AG04449 (cell line): ENCODE data around the gene BASP1.

Source experiments
- CTCF ChIA-PET: fragments of 350-600 bp; formaldehyde crosslinking; extraction: SDS; loops from one replicate; lab custom pipeline; 2021; ENCODE audit warnings: antibody characterized with exemption; lab: Yijun Ruan, JAX
- POLR2A ChIA-PET: fragments of 400-600, 350-600 bp; formaldehyde crosslinking; extraction: SDS; loops from one replicate; lab custom pipeline; 2020; ENCODE audit warnings: antibody characterized with exemption, inconsistent platforms; lab: Yijun Ruan, JAX
- DNase-seq: peaks from one replicate; pipeline ENCODE4 v3.0.0-alpha.2; 2010; ENCODE audit warnings: low read depth, low spot score
- H3K4me3 ChIP-seq: 2 replicates; pipeline ENCODE4 v1.5.1; 2011; ENCODE audit warnings: low read depth, mild to moderate bottlenecking, control low read depth, low read length
- CTCF ChIP-seq: IDR thresholded peaks from one replicate; pipeline ENCODE4 v1.5.1; 2011; ENCODE audit warnings: mild to moderate bottlenecking, moderate library complexity, low read length, control low read depth, inconsistent platforms; ENCODE audit not compliant: insufficient read depth; ENCODE audit errors: missing control alignments

Gene BASP1

GRCh38 chr5:17227868-17228267 is 10.4 kb downstream of the BASP1 start:
- ChIA-PET CTCF (interaction anchor here (2.3 kb wide), 1 partner anchor 12 kb away, joined by 8 read pairs; no protein-coding TSS in a partner anchor), POLR2A (no interaction called here)
- H3K4me3 ChIP-seq: no peak overlapping the region
- no peak for DNase-seq
- TF ChIP-seq CTCF: no peak

GRCh38 chr5:17228821-17229291 is 11.4 kb downstream of the BASP1 start:
- no peak for TF ChIP-seq CTCF
- ChIA-PET POLR2A (no interaction called here), CTCF (no interaction called here)
- no peak for DNase-seq
- H3K4me3 ChIP-seq: no peak overlapping the region

GRCh38 chr5:17229313-17229712 is 11.9 kb downstream of the BASP1 start:
- no peak overlapping the region for H3K4me3 ChIP-seq
- CTCF ChIA-PET: no interaction called here
- DNase-seq: no peak
- no peak for TF ChIP-seq CTCF
- POLR2A ChIA-PET: no interaction called here

- ChIA-PET POLR2A (no interaction called here), CTCF (no interaction called here)
- DNase-seq: no peak
- no peak overlapping the region for H3K4me3 ChIP-seq
- TF ChIP-seq CTCF: no peak
Observed at GRCh38 chr5:17230191-17230590, 12.8 kb downstream of the BASP1 start.

- no peak for TF ChIP-seq CTCF
- CTCF ChIA-PET: no interaction called here
Observed at GRCh38 chr5:17230808-17231525, 13.5 kb downstream of the BASP1 start.

GRCh38 chr5:17232405-17232804 is 15.0 kb downstream of the BASP1 start:
- CTCF ChIA-PET: interaction anchor here (1.4 kb wide), 1 partner anchor 16 kb away, joined by 4 read pairs; no protein-coding TSS in a partner anchor
- POLR2A ChIA-PET: no interaction called here
- no peak for TF ChIP-seq CTCF

More at GRCh38 chr5:17230808-17231525, 13.5 kb downstream of the BASP1 start:
- POLR2A ChIA-PET: no interaction called here
- DNase-seq: no peak
- no peak overlapping the region for H3K4me3 ChIP-seq

More at GRCh38 chr5:17232405-17232804, 15.0 kb downstream of the BASP1 start:
- no peak for DNase-seq
- no peak overlapping the region for H3K4me3 ChIP-seq
